Sciatic nerve (tissue), 2 donors: ENCODE results near the gene ZNF613. TPM values are rescaled to one million over a fixed set of nuclear protein-coding genes. Genes with fewer than 3 reads are reported as not detected.
"Not testable (repeated sequence)": the region's sequence is repeated elsewhere in the genome, so short reads cannot be mapped to it uniquely, and the experiment has no call there.

Experiments used
- ATAC-seq: fragments of 200-7000 bp; cut with Tn5 transposase; one replicate; pipeline ENCODE4 v1.9.1; 2020; ENCODE audit warnings: mild to moderate bottlenecking, moderate library complexity
- DNase-seq: peaks from one replicate; pipeline ENCODE4 v3.0.0-alpha.2; 2020; ENCODE audit warnings: low spot score
- intact Hi-C: fragments of 100-400 bp; cut with DNase I; formaldehyde crosslinking; loops from one replicate; pipeline ENCODE4 v1.14.2; 2022
- total RNA-seq: library from RNA; stranded (reverse); fragmentation: NEBNext Ultra II Directional; extraction: Animal tissue kit (Norgen Biotek cat#: 25700); gene quantifications from one replicate; pipeline ENCODE4 v1.2.1, GENCODE V29; 2021
- donor health status: DM: no; HTN: no; CAD: no.
- donor health status: DM: no; HTN: no; CAD: no.

Gene ZNF613
- total RNA-seq, 1 donor from 2014 or later = 6.0 TPM

- intact Hi-C loops = no loop called here
- ATAC-seq (no peak), DNase-seq (no peak)
Measured at GRCh38 chr19:51927859-51928258, 587 bp downstream of the ZNF613 start.

- intact Hi-C loops = no loop called here
- ATAC-seq (no peak), DNase-seq (no peak)
Measured at GRCh38 chr19:51931921-51932320, 4.6 kb downstream of the ZNF613 start.

GRCh38 chr19:51938936-51939335 lies 11.7 kb downstream of the ZNF613 start:
- ATAC-seq = no peak

GRCh38 chr19:51944798-51945552 lies 17.7 kb downstream of the ZNF613 start:
- intact Hi-C loops = no loop called here
- ATAC-seq = no peak
- DNase-seq = no peak

More at GRCh38 chr19:51938936-51939335, 11.7 kb downstream of the ZNF613 start:
- DNase-seq = no peak
- intact Hi-C loops = no loop called here

- DNase-seq (no peak), ATAC-seq (no peak)
- intact Hi-C loops = no loop called here
Measured at GRCh38 chr19:51946602-51947001, 19.3 kb downstream of the ZNF613 start.

GRCh38 chr19:51948975-51949374 lies 21.7 kb downstream of the ZNF613 start:
- DNase-seq = no peak
- ATAC-seq = no peak
- intact Hi-C loops = no loop called here

- intact Hi-C loops, ATAC-seq, DNase-seq: not testable (repeated sequence)
Measured at GRCh38 chr19:51957846-51958245, 30.6 kb downstream of the ZNF613 start.

GRCh38 chr19:51959791-51960190 lies 32.5 kb downstream of the ZNF613 start:
- intact Hi-C loops = no loop called here
- DNase-seq (no peak), ATAC-seq (no peak)

GRCh38 chr19:51960621-51961233 lies 33.5 kb downstream of the ZNF613 start:
- ATAC-seq, intact Hi-C loops: not testable (repeated sequence)

GRCh38 chr19:51965583-51965982 lies 38.3 kb downstream of the ZNF613 start:
- ATAC-seq = no peak
- intact Hi-C loops = no loop called here
- no peak for DNase-seq

More at GRCh38 chr19:51960621-51961233, 33.5 kb downstream of the ZNF613 start:
- not testable (repeated sequence) for DNase-seq

GRCh38 chr19:51970718-51971117 lies 43.4 kb downstream of the ZNF613 start:
- ATAC-seq = no peak
- intact Hi-C loops = no loop called here

GRCh38 chr19:51971624-51972023 lies 44.4 kb downstream of the ZNF613 start:
- no peak for ATAC-seq
- no peak for DNase-seq
- intact Hi-C loops = no loop called here

More at GRCh38 chr19:51970718-51971117, 43.4 kb downstream of the ZNF613 start:
- DNase-seq = no peak

GRCh38 chr19:51975787-51976186 lies 48.5 kb downstream of the ZNF613 start:
- DNase-seq, intact Hi-C loops, ATAC-seq: not testable (repeated sequence)

- intact Hi-C loops = no loop called here
Measured at GRCh38 chr19:51976852-51977251, 49.6 kb downstream of the ZNF613 start.

GRCh38 chr19:51977346-51977745 lies 50.1 kb downstream of the ZNF613 start:
- no peak for ATAC-seq
- intact Hi-C loops = no loop called here
- DNase-seq = no peak

More at GRCh38 chr19:51976852-51977251, 49.6 kb downstream of the ZNF613 start:
- ATAC-seq = no peak
- DNase-seq = no peak

- ATAC-seq (no peak), DNase-seq (no peak)
- intact Hi-C loops = no loop called here
Measured at GRCh38 chr19:51978882-51979281, 51.6 kb downstream of the ZNF613 start.

GRCh38 chr19:51980116-51980736 lies 53.0 kb downstream of the ZNF613 start:
- intact Hi-C loops = no loop called here
- DNase-seq = no peak
- no peak for ATAC-seq

GRCh38 chr19:51980926-51981325 lies 53.7 kb downstream of the ZNF613 start:
- intact Hi-C loops, ATAC-seq, DNase-seq: not testable (repeated sequence)

GRCh38 chr19:51983361-51983760 lies 56.1 kb downstream of the ZNF613 start:
- intact Hi-C loops = no loop called here
- no peak for ATAC-seq
- DNase-seq = no peak
